ENCODE results near the gene SLC8B1.

DNA sequence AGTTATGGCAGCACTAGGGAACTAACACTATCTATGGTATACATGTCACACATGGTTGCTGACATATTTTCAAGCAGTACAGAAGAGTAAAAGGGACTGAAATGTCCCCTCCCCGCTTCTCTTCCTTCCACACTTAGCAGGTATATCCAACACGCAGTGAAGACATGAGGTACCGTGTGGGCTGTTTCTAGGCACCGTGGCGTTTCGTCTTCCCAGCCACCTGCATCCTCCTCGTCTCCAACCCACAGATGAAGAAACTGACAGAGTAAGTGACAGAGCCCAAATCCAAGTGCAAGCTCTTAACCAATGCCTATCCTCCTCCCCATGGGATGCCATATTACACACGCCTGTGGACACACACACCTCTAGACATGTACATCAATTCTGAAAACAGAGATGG is 32.4 kb downstream of the SLC8B1 start:
- TF ChIP-seq EZH2 (IDR thresholded peaks at IDR 0.05; ENCODE audit: low read depth) = no peak
- TF ChIP-seq, protein P1, sequence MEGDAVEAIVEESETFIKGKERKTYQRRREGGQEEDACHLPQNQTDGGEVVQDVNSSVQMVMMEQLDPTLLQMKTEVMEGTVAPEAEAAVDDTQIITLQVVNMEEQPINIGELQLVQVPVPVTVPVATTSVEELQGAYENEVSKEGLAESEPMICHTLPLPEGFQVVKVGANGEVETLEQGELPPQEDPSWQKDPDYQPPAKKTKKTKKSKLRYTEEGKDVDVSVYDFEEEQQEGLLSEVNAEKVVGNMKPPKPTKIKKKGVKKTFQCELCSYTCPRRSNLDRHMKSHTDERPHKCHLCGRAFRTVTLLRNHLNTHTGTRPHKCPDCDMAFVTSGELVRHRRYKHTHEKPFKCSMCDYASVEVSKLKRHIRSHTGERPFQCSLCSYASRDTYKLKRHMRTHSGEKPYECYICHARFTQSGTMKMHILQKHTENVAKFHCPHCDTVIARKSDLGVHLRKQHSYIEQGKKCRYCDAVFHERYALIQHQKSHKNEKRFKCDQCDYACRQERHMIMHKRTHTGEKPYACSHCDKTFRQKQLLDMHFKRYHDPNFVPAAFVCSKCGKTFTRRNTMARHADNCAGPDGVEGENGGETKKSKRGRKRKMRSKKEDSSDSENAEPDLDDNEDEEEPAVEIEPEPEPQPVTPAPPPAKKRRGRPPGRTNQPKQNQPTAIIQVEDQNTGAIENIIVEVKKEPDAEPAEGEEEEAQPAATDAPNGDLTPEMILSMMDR (conservative IDR thresholded peaks at IDR 0.05) = no peak
